ENCODE results near the gene NOL4L. TPM values are rescaled to one million over a fixed set of nuclear protein-coding genes. Genes with fewer than 3 reads are reported as not detected.

NOL4L gene
- total and polyA plus RNA-seq, 2 experiments from 2014 or later = 38.8 to 39.2 TPM

- TF ChIP-seq CREB1 (CRISPR knock-in tag; IDR thresholded peaks at IDR 0.05; ENCODE audit: low read depth) = no peak
These were observed 27.8 kb downstream of the NOL4L start (continued) for GRCh38 chr20:32557319-32557718.

GRCh38 chr20:32556312-32557184 lies 28.6 kb downstream of the NOL4L start:
- peaks cover 19% of the 10 kb centered on the region for H3F3A ChIP-seq (replicated peaks; ENCODE audit: low read depth)
- H4K20me1 ChIP-seq (replicated peaks; ENCODE audit: insufficient read depth) = no peaks in the 10 kb centered on the region; the same call in none of the 2 replicates
- H3K27ac ChIP-seq (ENCODE audit: low read depth) = no peak overlapping the region
- Mint-ChIP-seq H3K9me3 (no peaks in the 10 kb centered on the region), H3K27me3 (ENCODE audit: insufficient read depth, low read depth, poor library complexity) (peaks cover 9% of the 10 kb centered on the region), H3K36me3 (ENCODE audit: low read depth) (no peaks in the 10 kb centered on the region; the same call in 2 of the 3 replicates), H3K4me1 (peaks cover 27% of the 10 kb centered on the region), H3K27ac (no peak overlapping the region), H3K4me3 (no peak overlapping the region)
- no peaks in the 10 kb centered on the region for H3K79me2 ChIP-seq (replicated peaks; ENCODE audit: insufficient read depth)
- no peak overlapping the region for H3K4me3 ChIP-seq
- H3K4me1 ChIP-seq (ENCODE audit: insufficient read depth) = peaks cover 11% of the 10 kb centered on the region
- ATAC-seq (no peak), DNase-seq (ENCODE audit: low spot score) (no peak)
- H3K36me3 ChIP-seq (ENCODE audit: insufficient read depth) = no peaks in the 10 kb centered on the region
- H3K27me3 ChIP-seq (ENCODE audit: insufficient read depth) = no peaks in the 10 kb centered on the region
- H3K4me2 ChIP-seq = no peak overlapping the region
- no peaks in the 10 kb centered on the region for H3K9me2 ChIP-seq (ENCODE audit: insufficient read depth)
- no peak overlapping the region for H2AFZ ChIP-seq
- TF ChIP-seq ZNF331 (CRISPR knock-in tag; IDR thresholded peaks at IDR 0.05; ENCODE audit: low read depth) = no peak
- TF ChIP-seq CREB1 (CRISPR knock-in tag; IDR thresholded peaks at IDR 0.05; ENCODE audit: low read depth) = no peak
- TF ChIP-seq ETS1 (IDR thresholded peaks at IDR 0.05) = no peak
- no peak for TF ChIP-seq EZH2 (IDR thresholded peaks at IDR 0.05; ENCODE audit: low read depth, unreplicated experiment)
- TF ChIP-seq ZNF114 (CRISPR knock-in tag; IDR thresholded peaks at IDR 0.05) = no peak
- no peak for TF ChIP-seq STAT1 (IDR thresholded peaks at IDR 0.05; ENCODE audit: unreplicated experiment)
- TF ChIP-seq EZH2phosphoT487 (IDR thresholded peaks at IDR 0.05; ENCODE audit: unreplicated experiment) = no peak
- TF ChIP-seq JUNB (IDR thresholded peaks at IDR 0.05; ENCODE audit: unreplicated experiment) = no peak
- TF ChIP-seq NANOG (IDR thresholded peaks at IDR 0.05; ENCODE audit: borderline replicate concordance) = no peak
- no peak for TF ChIP-seq POLR2AphosphoS5 (IDR thresholded peaks at IDR 0.05; ENCODE audit: low read depth)
- TF ChIP-seq ZNF462 (CRISPR knock-in tag; IDR thresholded peaks at IDR 0.05) = no peak
- TF ChIP-seq REST (IDR thresholded peaks at IDR 0.05; ENCODE audit: unreplicated experiment) = no peak

Measured in GM23338 (cell line).